Dendritic cell treated with granulocyte-macrophage colony-stimulating factor and Interleukin-4, amounts not matched to agents 40 ng/mL and 50 ng/mL, for 4 days (primary cell): ENCODE data around the gene GATA3.

Source experiments
- H3K27ac Mint-ChIP-seq: one replicate; pipeline ENCODE4 v1.8.0; 2022; ENCODE audit warnings: mild to moderate bottlenecking, mixed read lengths
- H3K27me3 Mint-ChIP-seq: one replicate; pipeline ENCODE4 v1.8.0; 2022; ENCODE audit warnings: mild to moderate bottlenecking, mixed read lengths
- H3K36me3 Mint-ChIP-seq: one replicate; pipeline ENCODE4 v1.8.0; 2022; ENCODE audit warnings: low read depth, mixed read lengths
- H3K4me1 Mint-ChIP-seq: one replicate; pipeline ENCODE4 v1.8.0; 2022; ENCODE audit warnings: low read depth, mixed read lengths
- H3K4me3 Mint-ChIP-seq: one replicate; pipeline ENCODE4 v1.8.0; 2022; ENCODE audit warnings: mild to moderate bottlenecking, moderate library complexity, mixed read lengths
- H3K9me3 Mint-ChIP-seq: one replicate; pipeline ENCODE4 v1.8.0; 2022; ENCODE audit warnings: mixed read lengths
- intact Hi-C: fragments of 100-400 bp; cut with micrococcal nuclease; formaldehyde crosslinking; loops from one replicate; pipeline ENCODE4 v1.15.0; 2022

The GATA3 gene

GRCh38 chr10:8061274-8062211 is 7.1 kb downstream of the GATA3 start:
- H3K36me3 Mint-ChIP-seq = no peaks in the 10 kb centered on the region
- H3K4me1 Mint-ChIP-seq = peaks cover 21% of the 10 kb centered on the region
- H3K4me3 Mint-ChIP-seq = no peak overlapping the region
- no peaks in the 10 kb centered on the region for H3K9me3 Mint-ChIP-seq
- intact Hi-C loops = no loop called here
- no peak overlapping the region for H3K27ac Mint-ChIP-seq
- H3K27me3 Mint-ChIP-seq = peaks cover 97% of the 10 kb centered on the region

DNA sequence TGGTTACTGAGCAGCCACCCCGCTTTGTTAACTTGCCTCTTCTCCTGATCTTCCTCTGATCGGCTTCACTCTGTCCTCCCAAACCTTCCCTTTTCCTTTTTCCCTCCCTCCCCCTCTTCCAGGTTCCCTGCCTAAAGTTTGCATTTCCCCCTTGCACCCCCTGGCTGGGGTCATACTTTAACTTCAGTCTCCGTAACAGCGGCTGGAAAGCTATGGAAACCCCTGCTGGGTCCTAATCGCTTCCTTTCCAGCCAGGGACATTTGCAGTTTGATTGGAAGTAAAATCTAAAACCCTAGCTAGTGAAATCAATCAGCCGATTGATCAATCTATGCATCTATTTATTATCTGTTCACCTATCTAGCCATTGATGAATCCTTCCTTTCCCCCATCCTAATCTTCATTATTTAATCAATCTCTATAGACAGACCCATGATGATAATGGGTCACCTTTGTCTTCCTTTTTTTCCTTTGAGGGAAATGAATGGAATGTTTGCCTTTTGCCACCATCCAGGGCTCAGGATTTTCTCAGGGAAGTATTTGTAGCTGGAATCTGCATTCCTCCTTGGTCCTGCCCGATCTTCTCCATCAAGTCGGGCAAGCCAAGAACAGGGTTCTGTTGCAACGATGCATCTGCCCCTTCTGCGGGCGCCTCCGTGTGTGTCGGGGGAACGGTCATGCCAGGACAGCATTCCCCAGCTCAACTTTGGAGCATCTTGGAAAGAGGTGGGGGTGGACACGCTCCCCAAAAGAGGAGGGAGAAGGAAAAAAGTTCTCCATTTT is 8.8 kb downstream of the GATA3 start:
- Mint-ChIP-seq H3K27me3 (peaks cover 87% of the 10 kb centered on the region), H3K4me1 (peaks cover 14% of the 10 kb centered on the region), H3K4me3 (no peak overlapping the region), H3K36me3 (no peaks in the 10 kb centered on the region), H3K9me3 (no peaks in the 10 kb centered on the region), H3K27ac (no peak overlapping the region)
- intact Hi-C loops = no loop called here

- intact Hi-C loops = no loop called here
- Mint-ChIP-seq H3K27ac (no peak overlapping the region), H3K4me1 (peaks cover 14% of the 10 kb centered on the region), H3K4me3 (no peak overlapping the region), H3K36me3 (no peaks in the 10 kb centered on the region), H3K27me3 (peaks cover 83% of the 10 kb centered on the region), H3K9me3 (no peaks in the 10 kb centered on the region)
These were observed 9.4 kb downstream of the GATA3 start for GRCh38 chr10:8063935-8064334.

- H3K4me3 Mint-ChIP-seq = no peak overlapping the region
These were observed 9.9 kb downstream of the GATA3 start for GRCh38 chr10:8064436-8064835.

DNA sequence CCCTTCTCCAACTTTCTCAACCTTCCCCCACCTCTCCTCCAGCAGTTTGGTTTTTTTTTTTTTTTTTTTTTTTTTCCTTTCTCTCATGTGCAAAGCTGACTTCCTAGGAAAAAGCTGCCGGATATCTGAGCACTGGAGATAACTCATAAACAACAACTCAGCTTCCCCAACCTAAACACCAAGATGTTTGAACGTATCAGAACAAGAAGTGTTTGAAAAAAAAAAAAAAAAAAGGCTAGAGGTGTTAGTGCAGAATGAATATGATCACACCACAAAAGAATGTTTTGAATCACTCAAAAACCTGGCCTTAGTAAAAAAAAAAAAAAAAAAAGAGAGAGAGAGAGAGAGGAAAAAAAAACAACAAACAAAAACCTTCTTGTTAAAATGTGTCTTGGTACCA is 11.2 kb downstream of the GATA3 start:
- intact Hi-C loops = no loop called here

More at GRCh38 chr10:8064436-8064835, 9.9 kb downstream of the GATA3 start:
- Mint-ChIP-seq H3K27ac (no peak overlapping the region), H3K27me3 (peaks cover 83% of the 10 kb centered on the region), H3K4me1 (peaks cover 14% of the 10 kb centered on the region), H3K9me3 (no peaks in the 10 kb centered on the region), H3K36me3 (no peaks in the 10 kb centered on the region)
- intact Hi-C loops = no loop called here

GRCh38 chr10:8066124-8066523 is 11.6 kb downstream of the GATA3 start:
- peaks cover 70% of the 10 kb centered on the region for H3K27me3 Mint-ChIP-seq
- peaks cover under 1% of the 10 kb centered on the region for H3K4me1 Mint-ChIP-seq
- H3K27ac Mint-ChIP-seq = no peak overlapping the region
- intact Hi-C loops = no loop called here
- no peaks in the 10 kb centered on the region for H3K36me3 Mint-ChIP-seq
- H3K9me3 Mint-ChIP-seq = no peaks in the 10 kb centered on the region
- H3K4me3 Mint-ChIP-seq = no peak overlapping the region

More for the DNA sequence above, 11.2 kb downstream of the GATA3 start:
- Mint-ChIP-seq H3K4me3 (no peak overlapping the region), H3K36me3 (no peaks in the 10 kb centered on the region), H3K4me1 (peaks cover 5% of the 10 kb centered on the region), H3K9me3 (no peaks in the 10 kb centered on the region), H3K27ac (no peak overlapping the region), H3K27me3 (peaks cover 75% of the 10 kb centered on the region)

DNA sequence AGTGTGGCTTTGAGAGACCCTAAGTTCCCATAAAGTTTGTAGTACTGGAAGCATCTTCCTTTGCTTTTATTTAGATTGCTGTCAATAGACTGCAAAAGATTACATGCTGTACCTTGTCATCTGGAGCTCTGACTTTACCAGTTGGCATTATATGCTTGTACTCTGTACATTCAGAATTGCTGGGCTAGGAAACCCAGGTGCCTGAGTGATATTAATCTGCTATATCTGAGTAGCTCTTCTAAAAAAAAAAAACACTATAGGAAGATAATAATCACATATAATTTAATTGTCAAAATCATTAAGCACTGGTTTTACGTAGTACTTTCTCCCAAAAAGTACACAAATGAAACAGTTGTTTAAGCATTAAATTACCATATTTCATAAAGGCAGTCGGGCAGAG is 12.3 kb downstream of the GATA3 start:
- H3K36me3 Mint-ChIP-seq = no peaks in the 10 kb centered on the region
- intact Hi-C loops = no loop called here
- no peak overlapping the region for H3K4me3 Mint-ChIP-seq
- H3K27ac Mint-ChIP-seq = no peak overlapping the region
- no peaks in the 10 kb centered on the region for H3K4me1 Mint-ChIP-seq
- H3K27me3 Mint-ChIP-seq = peaks cover 65% of the 10 kb centered on the region
- H3K9me3 Mint-ChIP-seq = no peaks in the 10 kb centered on the region

DNA sequence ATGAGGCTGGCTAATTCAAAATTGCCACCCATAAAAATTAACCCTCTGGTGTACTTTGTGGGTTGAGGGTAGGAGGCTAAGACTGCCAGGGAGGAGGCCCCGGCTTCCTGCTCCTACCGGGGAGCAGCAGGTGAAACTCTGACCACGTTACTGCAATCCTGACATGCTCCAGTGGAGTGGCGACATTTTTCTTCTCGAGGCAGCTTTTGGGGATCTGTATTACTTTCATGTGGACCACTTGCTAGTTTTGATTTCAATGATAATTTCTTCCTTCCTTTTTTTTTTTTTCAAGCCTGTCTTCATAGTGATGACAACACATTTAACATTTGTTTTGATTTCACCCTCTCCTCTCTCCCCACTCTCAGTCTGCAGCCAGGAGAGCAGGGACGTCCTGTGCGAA is 14.6 kb downstream of the GATA3 start:
- Mint-ChIP-seq H3K36me3 (no peaks in the 10 kb centered on the region), H3K27ac (no peak overlapping the region), H3K27me3 (peaks cover 52% of the 10 kb centered on the region), H3K4me3 (no peak overlapping the region), H3K4me1 (no peaks in the 10 kb centered on the region), H3K9me3 (no peaks in the 10 kb centered on the region)
- intact Hi-C loops = no loop called here

DNA sequence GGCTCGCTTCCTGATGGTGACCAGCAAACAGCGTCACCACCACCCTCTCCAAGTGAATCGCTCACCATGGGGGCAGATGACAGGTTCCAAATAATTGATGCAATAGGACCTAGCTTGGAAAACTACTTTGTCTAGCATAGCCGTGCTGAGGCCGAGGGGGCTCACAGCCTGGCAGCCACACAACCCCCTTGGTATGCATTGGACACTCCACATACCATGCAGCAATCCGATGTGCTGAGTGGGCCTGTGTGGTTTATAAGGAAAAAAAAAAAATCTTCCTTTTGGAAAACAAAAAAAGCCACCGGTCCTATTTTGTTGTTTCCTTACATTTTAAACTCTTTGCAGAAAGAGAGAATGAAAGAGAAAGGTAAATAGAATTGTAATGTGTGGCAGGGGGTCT is 15.1 kb downstream of the GATA3 start:
- Mint-ChIP-seq H3K27me3 (peaks cover 47% of the 10 kb centered on the region), H3K9me3 (no peaks in the 10 kb centered on the region), H3K27ac (no peak overlapping the region), H3K4me1 (no peaks in the 10 kb centered on the region), H3K4me3 (no peak overlapping the region), H3K36me3 (no peaks in the 10 kb centered on the region)
- intact Hi-C loops = no loop called here

GRCh38 chr10:8070440-8070839 is 16.0 kb downstream of the GATA3 start:
- Mint-ChIP-seq H3K27ac (no peak overlapping the region), H3K4me3 (no peak overlapping the region)

DNA sequence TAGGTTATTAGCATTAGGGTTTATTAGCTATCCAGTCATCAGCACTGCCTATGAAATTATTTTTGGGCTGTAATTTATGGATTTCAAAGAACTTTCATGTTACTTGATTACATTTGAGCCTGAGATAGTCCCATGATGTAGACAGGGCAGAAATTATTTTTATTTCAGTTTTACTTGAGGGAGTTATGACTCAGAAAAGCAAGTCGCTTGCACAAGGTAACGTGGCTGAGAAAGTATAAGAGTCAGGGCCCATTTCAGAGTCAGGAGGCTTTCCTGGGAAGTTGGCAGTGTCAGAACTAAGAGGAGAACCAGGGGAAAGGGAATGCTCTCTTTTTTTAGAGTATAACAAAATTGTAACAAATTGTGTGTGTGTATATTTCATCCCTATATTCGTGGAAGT is 16.5 kb downstream of the GATA3 start:
- no peaks in the 10 kb centered on the region for H3K4me1 Mint-ChIP-seq
- no peak overlapping the region for H3K4me3 Mint-ChIP-seq
- H3K27me3 Mint-ChIP-seq = peaks cover 37% of the 10 kb centered on the region
- no peaks in the 10 kb centered on the region for H3K36me3 Mint-ChIP-seq
- intact Hi-C loops = no loop called here
- no peak overlapping the region for H3K27ac Mint-ChIP-seq
- no peaks in the 10 kb centered on the region for H3K9me3 Mint-ChIP-seq

More at GRCh38 chr10:8070440-8070839, 16.0 kb downstream of the GATA3 start:
- Mint-ChIP-seq H3K4me1 (no peaks in the 10 kb centered on the region), H3K36me3 (no peaks in the 10 kb centered on the region), H3K9me3 (no peaks in the 10 kb centered on the region), H3K27me3 (peaks cover 42% of the 10 kb centered on the region)
- intact Hi-C loops = no loop called here

DNA sequence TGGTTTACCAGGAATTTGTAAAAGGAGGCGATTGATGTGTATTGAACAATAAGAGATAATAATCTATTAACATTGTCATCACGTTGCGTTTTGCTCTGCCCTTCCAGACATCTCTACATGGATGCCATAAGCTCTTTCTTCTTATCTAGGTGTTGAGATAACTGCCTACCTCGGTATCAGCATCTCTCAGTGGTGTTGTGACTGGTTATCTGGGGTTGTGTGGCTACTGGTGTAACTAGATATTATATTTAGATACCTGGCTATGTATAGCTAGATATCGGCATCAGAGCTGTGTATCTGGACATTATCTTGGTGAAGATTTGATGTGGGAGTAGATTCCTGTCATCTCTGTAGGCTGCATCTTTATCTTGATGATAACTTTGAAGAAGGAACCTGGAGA is 17.2 kb downstream of the GATA3 start:
- H3K27ac Mint-ChIP-seq = no peak overlapping the region
- no peaks in the 10 kb centered on the region for H3K36me3 Mint-ChIP-seq
- intact Hi-C loops = no loop called here
- no peaks in the 10 kb centered on the region for H3K9me3 Mint-ChIP-seq
- no peaks in the 10 kb centered on the region for H3K4me1 Mint-ChIP-seq
- H3K4me3 Mint-ChIP-seq = no peak overlapping the region
- H3K27me3 Mint-ChIP-seq = peaks cover 34% of the 10 kb centered on the region

GRCh38 chr10:8072211-8072610 is 17.7 kb downstream of the GATA3 start:
- intact Hi-C loops = no loop called here
- peaks cover 33% of the 10 kb centered on the region for H3K27me3 Mint-ChIP-seq
- no peaks in the 10 kb centered on the region for H3K9me3 Mint-ChIP-seq
- no peaks in the 10 kb centered on the region for H3K4me1 Mint-ChIP-seq
- H3K36me3 Mint-ChIP-seq = no peaks in the 10 kb centered on the region
- H3K4me3 Mint-ChIP-seq = no peak overlapping the region
- no peak overlapping the region for H3K27ac Mint-ChIP-seq

DNA sequence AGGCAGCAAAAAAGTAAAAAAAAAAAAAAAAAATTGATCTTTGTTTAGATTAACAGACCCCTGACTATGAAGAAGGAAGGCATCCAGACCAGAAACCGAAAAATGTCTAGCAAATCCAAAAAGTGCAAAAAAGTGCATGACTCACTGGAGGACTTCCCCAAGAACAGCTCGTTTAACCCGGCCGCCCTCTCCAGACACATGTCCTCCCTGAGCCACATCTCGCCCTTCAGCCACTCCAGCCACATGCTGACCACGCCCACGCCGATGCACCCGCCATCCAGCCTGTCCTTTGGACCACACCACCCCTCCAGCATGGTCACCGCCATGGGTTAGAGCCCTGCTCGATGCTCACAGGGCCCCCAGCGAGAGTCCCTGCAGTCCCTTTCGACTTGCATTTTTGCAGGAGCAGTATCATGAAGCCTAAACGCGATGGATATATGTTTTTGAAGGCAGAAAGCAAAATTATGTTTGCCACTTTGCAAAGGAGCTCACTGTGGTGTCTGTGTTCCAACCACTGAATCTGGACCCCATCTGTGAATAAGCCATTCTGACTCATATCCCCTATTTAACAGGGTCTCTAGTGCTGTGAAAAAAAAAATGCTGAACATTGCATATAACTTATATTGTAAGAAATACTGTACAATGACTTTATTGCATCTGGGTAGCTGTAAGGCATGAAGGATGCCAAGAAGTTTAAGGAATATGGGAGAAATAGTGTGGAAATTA is 19.4 kb downstream of the GATA3 start:
- intact Hi-C loops = no loop called here
- Mint-ChIP-seq H3K9me3 (no peaks in the 10 kb centered on the region), H3K27ac (no peak overlapping the region), H3K27me3 (peaks cover 31% of the 10 kb centered on the region), H3K36me3 (no peaks in the 10 kb centered on the region), H3K4me3 (no peak overlapping the region), H3K4me1 (no peaks in the 10 kb centered on the region)
